Stromal cell of bone marrow (primary cell): ENCODE measurements around the gene AAMP.
A peak's percentile ranks its signal among the peaks of the same experiment; 100 is the strongest.

ENCODE experiments used
- DNase-seq: peaks from one replicate; pipeline ENCODE4 v3.0.0-alpha.2; 2012; ENCODE audit warnings: low read depth

AAMP gene

GRCh38 chr2:218221000-218221399, 48.9 kb downstream of the AAMP start:
- DNase-seq = no peak

DNA sequence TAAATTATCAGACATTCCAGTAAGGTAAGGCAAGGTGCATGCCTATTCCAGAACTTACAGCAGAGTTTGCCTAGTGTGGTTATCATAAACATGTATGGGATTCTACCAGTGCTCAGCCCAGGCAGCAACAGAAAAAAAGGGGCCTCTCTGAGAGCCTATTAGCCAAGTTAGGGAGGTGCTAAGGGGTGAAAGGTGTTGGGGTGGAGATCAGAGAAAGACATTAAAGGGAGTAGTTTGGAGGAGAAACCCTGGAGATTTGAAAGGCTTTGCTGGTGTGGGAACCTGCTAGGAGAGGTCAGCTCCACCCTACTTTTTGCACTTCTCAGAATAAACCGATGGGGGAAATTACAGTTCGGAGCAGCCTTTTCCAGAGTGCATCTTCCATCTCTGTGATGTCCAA, 50.0 kb downstream of the AAMP start:
- DNase-seq = no peak

DNA sequence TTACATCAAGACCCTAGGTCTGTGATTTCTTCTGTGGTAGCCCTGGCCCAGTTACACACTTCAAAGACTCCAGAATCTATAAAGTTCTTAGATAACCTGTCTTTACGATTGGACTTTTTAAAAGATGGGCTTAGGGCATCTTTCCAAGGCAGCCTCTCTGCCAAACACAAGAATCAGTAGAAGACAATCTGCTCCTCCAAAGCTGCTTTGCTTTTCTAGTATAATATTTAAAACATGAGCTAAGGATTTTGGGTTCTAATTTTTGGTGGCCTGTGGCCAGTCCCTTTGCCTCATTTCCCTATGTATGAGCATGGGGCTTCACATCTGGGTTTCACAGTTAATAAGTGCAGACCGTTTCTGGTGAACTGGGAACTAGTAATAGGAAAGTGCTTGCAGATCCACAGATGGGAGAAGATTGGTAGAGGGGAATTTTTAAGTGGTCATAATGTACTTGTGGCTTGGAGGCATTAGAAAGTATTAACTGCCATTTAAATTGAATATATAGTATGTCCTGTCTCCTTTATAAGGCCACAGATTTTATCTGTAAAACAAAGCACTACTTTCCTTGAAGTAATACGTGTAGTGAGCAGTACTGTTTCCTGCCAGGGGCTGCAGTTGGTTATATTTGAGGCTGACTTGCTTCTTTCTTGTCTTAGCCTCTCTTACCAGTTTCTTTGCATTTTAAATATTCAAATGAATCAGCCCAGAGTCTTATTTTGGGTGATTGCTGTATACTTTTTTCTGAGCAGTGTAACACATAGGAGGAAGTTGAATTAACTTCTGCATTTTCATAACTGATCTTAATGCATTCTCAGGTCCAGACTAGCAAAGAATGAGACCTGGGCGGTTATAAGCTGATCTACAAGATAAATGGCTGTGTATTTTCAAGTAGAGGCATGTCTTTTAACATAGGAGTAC, 51.4 kb downstream of the AAMP start:
- no peak for DNase-seq

GRCh38 chr2:218217360-218218267, 52.3 kb downstream of the AAMP start:
- no peak for DNase-seq

GRCh38 chr2:218216674-218217359, 53.1 kb downstream of the AAMP start, which contains the start of gene ARPC2:
TSS of gene ARPC2 (plus strand) at chr2:218217189. CDS start at chr2:218217471, 282 bp downstream.
- DNase-seq = peak; percentile 91

DNA sequence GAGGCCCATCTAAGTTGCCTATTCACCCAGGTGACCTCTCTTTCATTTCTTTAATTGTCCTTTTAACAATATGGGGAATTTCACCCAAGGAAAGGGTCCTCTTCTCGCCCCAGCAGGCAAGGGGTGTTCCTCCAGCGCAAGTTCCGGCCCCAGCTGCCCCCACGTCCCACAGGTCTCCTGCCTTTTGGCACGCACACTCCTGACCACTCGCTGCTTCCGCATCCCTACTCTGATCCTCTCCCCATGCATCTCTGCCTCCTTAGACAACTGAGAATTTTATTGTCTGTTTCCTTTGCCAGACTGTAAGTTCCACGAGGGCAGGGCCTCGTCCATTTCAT, 53.6 kb downstream of the AAMP start:
- no peak for DNase-seq
